ENCODE measurements around the gene TMOD1.
A peak's percentile ranks its signal among the peaks of the same experiment; 100 is the strongest.

TMOD1 gene

DNA sequence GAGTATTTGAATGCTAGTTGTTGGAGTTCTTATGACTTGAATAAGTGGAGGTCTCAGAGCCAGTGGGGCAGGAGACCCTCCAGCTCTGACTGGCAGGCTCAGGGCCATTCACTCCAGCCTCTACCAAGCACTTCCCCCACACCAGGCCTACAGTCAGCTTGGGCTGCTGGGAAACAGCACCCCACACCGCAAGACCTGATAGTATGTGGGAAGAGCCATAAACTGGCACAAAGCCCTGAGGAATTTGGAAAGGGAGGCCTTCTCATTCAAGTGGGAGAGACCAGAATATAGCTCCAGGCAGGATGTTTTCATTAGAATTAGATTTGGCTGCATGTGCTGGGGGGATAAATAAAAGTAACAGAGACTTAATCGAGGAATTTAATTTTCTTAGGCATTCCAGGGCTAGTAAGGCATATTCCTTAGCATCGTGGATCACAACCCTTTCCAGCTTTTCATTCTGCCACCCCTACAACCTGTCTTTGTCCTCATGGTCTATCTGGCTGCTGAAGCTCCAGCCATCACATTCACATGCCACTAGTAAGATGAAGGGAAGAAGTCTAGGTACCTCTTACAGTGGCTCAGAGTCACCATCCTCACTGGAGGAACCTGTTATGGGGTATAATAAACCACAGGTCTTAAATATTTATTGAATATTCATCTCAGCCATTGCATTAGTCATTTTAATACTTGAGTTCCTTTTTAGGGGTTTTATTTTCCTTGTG, 47.5 kb downstream of the TMOD1 start:
- no peak for DNase-seq (ENCODE audit: low spot score)

GRCh38 chr9:97550386-97550785, 48.9 kb downstream of the TMOD1 start:
- DNase-seq (ENCODE audit: low spot score) = no peak

GRCh38 chr9:97551308-97551707, 49.8 kb downstream of the TMOD1 start:
- no peak for DNase-seq (ENCODE audit: low spot score)

DNA sequence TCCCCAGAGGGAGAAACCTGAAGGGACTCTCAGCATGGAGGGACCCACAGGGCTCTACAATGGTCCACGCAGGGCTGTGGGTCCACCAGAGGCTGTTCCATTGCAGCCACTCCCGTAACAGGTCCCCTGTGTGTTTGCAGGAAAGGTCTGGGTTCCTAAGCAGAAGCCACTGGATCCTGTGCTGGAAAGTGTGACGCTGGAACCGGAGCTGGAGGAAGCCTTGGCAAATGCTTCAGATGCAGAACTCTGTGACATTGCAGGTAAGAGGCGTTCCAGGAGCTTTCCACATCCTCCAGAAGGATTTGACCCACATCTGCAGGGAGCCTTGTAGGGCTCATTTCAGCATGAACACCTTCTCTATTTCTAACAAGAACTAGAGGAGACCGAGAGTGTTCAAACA, 51.7 kb downstream of the TMOD1 start:
- no peak for DNase-seq (ENCODE audit: low spot score)

DNA sequence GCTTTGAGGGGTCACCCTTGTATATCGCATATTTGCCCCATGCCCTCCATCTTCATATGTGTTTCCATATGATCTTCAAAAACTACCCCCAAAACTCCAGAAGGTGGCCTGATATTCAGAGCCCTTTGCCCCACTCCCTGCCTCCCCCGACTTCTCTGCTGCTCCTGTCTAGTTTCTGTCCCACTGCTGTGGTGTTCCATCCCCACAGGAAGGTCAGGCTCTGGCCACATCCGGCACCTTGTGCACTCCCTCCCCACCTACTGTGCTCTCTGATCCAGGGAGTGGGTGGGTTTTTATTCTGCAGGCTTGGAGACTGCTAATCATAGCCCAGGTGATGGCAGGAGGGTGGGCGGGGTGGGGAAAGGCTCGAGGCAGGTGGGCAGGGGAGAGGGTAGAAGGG, 52.4 kb downstream of the TMOD1 start:
- DNase-seq (ENCODE audit: low spot score) = no peak

- DNase-seq (ENCODE audit: low spot score) = no peak
These were observed 53.2 kb downstream of the TMOD1 start for GRCh38 chr9:97554566-97555075.

GRCh38 chr9:97555164-97555563, 53.7 kb downstream of the TMOD1 start:
- DNase-seq (ENCODE audit: low spot score) = no peak

- no peak for DNase-seq (ENCODE audit: low spot score)
These were observed 54.7 kb downstream of the TMOD1 start for GRCh38 chr9:97556036-97556720.

GRCh38 chr9:97556721-97557605, 55.5 kb downstream of the TMOD1 start:
- DNase-seq (ENCODE audit: low spot score) = no peak

GRCh38 chr9:97557606-97558095, 56.2 kb downstream of the TMOD1 start:
- no peak for DNase-seq (ENCODE audit: low spot score)

GRCh38 chr9:97558701-97559101, 57.2 kb downstream of the TMOD1 start:
- DNase-seq (ENCODE audit: low spot score) = no peak

DNA sequence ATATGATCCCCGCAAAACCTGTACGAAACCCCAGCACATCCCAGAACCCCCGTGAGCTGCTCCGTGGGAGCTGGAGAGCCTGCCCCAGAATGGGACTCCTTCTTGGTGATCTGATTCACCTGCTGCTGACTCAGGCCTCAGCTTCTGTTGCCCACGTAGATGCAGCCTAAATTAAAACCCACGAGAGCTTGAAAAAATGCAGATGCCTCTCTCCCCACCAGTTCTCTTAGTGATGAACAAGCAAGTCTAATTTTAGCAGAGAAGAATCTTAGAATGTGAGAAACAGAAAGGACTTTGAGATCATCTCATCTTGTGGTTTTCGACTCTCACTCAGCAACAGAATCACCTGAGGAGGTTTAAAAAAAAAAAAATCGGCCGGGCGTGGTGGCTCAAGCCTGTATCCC, 57.6 kb downstream of the TMOD1 start:
- DNase-seq (ENCODE audit: low spot score) = no peak

- DNase-seq (ENCODE audit: low spot score) = no peak
These were observed 58.7 kb downstream of the TMOD1 start for GRCh38 chr9:97560154-97560553.

DNA sequence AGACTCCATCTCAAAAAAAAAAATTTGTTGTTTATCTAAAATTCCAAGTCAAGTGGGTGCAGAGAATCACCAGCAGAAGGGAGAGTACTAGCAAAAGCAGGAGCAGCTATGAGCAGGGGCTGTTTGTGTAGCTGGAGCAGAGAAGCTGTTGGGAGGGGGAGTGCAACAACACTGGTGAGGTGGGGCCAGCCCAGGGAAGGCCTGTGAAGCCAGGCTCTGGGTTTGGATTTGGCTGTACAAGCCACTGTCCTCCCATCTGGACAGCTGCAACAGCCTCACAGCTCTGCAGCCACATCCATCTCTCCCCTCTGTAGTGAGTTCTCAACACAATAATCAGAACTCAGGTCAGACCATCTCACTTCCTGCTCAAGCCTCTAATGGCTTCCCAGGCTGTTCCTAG, 59.4 kb downstream of the TMOD1 start:
- DNase-seq (ENCODE audit: low spot score) = no peak

DNA sequence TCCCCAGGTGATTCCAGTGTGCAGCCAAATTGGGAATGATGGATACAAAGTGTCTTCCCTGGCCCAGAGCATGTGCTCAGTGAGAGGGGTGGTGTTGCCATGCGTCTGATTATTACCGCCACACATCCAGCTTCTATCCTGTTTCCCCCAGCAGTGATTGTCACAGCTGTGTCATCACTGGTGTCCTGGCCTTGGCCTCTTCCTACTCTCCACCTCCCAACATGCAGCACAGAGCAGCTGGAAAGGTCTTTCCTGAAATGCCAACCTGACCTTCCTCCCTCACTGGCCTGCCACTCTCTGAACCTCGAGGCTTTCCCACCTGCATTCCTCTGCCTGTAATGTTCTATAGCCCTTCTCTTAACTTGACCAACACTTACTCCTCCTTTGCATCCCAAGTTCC, 60.0 kb downstream of the TMOD1 start:
- no peak for DNase-seq (ENCODE audit: low spot score)

DNA sequence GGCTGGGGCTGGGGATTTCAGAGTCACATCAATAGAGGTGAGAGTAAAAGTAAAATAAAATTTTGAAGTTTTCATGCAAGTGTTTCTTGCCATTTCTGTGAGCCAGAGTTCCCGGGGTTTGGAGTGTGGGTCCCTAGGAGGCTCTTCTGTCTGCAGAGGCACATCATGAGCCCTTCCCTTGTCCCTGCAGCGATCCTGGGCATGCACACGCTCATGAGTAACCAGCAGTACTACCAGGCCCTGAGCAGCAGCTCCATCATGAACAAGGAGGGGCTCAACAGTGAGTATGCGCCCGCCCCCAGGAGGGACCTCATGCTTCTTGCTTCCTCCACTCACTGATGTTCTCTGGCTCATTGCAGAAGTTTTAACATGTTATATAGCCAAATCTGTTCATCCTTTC, 61.1 kb downstream of the TMOD1 start:
- DNase-seq (ENCODE audit: low spot score) = no peak

GRCh38 chr9:97563458-97564135, 62.1 kb downstream of the TMOD1 start:
- DNase-seq (ENCODE audit: low spot score) = no peak

- DNase-seq (ENCODE audit: low spot score) = peak; percentile 62
These were observed 63.1 kb downstream of the TMOD1 start for GRCh38 chr9:97564291-97565175.

DNA sequence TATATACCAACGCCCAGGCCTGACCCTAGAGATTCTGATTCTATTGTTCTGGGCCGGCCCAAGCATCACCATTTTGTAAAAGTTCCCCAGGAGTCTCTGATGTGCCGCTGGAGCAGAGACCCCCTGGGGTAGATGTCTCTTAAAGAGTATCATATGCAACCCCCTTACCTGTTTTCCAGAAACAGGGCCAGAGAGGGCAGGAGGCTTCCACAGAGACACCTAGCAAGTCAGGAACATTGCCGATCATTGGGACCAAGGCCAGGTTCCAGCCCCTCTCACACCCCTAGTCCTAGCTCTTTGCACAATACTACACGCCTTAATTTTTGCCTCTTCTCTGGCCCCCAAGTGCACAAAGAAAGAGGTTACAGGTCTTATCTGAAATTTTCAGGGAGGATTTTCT, 63.8 kb downstream of the TMOD1 start:
- DNase-seq (ENCODE audit: low spot score) = no peak

DNA sequence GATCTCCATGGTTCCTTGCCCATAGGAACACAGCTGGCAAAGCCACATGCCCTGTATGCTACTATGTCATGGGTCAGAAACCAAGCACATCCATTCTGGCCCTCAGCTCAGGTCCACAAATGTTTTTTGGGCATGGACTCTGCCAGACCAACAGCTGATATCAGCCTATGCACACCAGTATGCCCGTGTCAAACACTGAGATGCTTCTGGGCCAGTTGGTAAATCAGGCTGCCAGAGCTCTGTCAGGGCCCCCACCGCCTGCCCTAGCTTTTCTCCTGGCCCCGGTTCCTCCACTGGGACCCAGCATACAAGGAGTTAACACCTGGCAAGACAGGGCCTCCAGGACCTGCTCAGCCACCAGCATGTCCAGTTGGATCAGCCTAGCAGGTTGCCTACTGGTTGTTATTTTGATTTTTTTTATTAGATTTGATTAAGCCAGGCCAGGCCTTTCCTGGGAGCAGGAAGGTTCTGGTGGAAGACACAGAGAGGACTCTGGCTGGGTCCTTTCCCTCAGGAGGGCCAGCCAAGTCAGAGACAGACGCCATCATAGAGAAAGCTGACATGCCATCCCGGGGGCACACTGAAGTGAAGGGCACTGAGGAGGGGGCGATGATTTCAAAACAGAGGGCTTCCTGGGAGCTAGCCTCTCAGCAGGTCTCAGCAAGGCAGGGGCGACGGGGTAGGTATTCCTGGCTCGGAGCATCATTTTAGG, 65.9 kb downstream of the TMOD1 start:
- no peak for DNase-seq (ENCODE audit: low spot score)
